Esophagus muscularis mucosa (tissue), 3 donors: ENCODE measurements around the gene ARHGAP8.

ENCODE experiments used
- EP300 ChIP-seq: sonication (generic); formaldehyde crosslinking; IDR thresholded peaks from one replicate; pipeline ENCODE4 v1.6.1; 2017; ENCODE audit warnings: antibody characterized with exemption
- TF ChIP-seq, protein P1 (sequence below), 3 experiments: fragments of 200-600 bp in 2 of 3; fragments of 450-650 bp in 1 of 3; sonication (generic) in 2 of 3; IDR thresholded peaks; one replicate each; pipeline ENCODE4 v1.5.1; 2017 to 2019; ENCODE audit warnings: antibody characterized with exemption in 3 of 3, mild to moderate bottlenecking in 2 of 3, moderate library complexity in 1 of 3

- TF ChIP-seq, protein P1, sequence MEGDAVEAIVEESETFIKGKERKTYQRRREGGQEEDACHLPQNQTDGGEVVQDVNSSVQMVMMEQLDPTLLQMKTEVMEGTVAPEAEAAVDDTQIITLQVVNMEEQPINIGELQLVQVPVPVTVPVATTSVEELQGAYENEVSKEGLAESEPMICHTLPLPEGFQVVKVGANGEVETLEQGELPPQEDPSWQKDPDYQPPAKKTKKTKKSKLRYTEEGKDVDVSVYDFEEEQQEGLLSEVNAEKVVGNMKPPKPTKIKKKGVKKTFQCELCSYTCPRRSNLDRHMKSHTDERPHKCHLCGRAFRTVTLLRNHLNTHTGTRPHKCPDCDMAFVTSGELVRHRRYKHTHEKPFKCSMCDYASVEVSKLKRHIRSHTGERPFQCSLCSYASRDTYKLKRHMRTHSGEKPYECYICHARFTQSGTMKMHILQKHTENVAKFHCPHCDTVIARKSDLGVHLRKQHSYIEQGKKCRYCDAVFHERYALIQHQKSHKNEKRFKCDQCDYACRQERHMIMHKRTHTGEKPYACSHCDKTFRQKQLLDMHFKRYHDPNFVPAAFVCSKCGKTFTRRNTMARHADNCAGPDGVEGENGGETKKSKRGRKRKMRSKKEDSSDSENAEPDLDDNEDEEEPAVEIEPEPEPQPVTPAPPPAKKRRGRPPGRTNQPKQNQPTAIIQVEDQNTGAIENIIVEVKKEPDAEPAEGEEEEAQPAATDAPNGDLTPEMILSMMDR (IDR thresholded peaks at IDR 0.05): no peak
- TF ChIP-seq EP300: no peak
Measured at GRCh38 chr22:44732017-44732561, 20.3 kb upstream of the ARHGAP8 start.
